Measurements from ENCODE around the gene SLC35B2. TPM values are rescaled to one million over a fixed set of nuclear protein-coding genes. Genes with fewer than 3 reads are reported as not detected.
A peak's percentile ranks its signal among the peaks of the same experiment; 100 is the strongest.

The SLC35B2 gene
- total RNA-seq, 2 experiments from 2014 or later, result 6.4 to 7.0 TPM

- intact Hi-C loops (cut with DNase I, micrococcal nuclease), result no loop called here
- Mint-ChIP-seq H3K27ac (no peak overlapping the region), H3K36me3 (ENCODE audit: low read depth) (no peaks in the 10 kb centered on the region), H3K9me3 (no peaks in the 10 kb centered on the region), H3K4me3 (peak overlapping the region; percentile 80), H3K27me3 (peaks cover 61% of the 10 kb centered on the region), H3K4me1 (ENCODE audit: low read depth) (peaks cover 19% of the 10 kb centered on the region)
- ATAC-seq (ENCODE audit: poor library complexity) (no peak), DNase-seq (no peak)
- no peak overlapping the region for H3K27ac ChIP-seq (ENCODE audit: low read depth in 1 of 2, low read length in 2 of 2)
- CTCF ChIA-PET, result interaction anchor here (1.8 kb wide), 1 partner anchor 42 kb away, joined by 5 read pairs; the partner anchor contains the start of gene AARS2
- peaks cover 17% of the 10 kb centered on the region for H3K4me1 ChIP-seq (ENCODE audit: insufficient read depth, low read length)
- H3K27me3 ChIP-seq (ENCODE audit: control insufficient read depth in 1 of 2, insufficient read depth in 2 of 2, low read length in 2 of 2), result peaks cover 57 to 69% of the 10 kb centered on the region in 2 experiments
- TF ChIP-seq CTCF (IDR thresholded peaks at IDR 0.05), result no peak
- no peaks in the 10 kb centered on the region for H3K9me3 ChIP-seq (ENCODE audit: control insufficient read depth in 1 of 2, insufficient read depth in 1 of 2, low read length in 2 of 2)
- no peak overlapping the region for H3K4me3 ChIP-seq (ENCODE audit: low read length)
- H3K36me3 ChIP-seq (ENCODE audit: insufficient read depth, low read length), result no peaks in the 10 kb centered on the region
- POLR2A ChIA-PET, result no interaction called here
Measured at GRCh38 chr6:44271406-44271723, 14.0 kb upstream of the SLC35B2 start.

DNA sequence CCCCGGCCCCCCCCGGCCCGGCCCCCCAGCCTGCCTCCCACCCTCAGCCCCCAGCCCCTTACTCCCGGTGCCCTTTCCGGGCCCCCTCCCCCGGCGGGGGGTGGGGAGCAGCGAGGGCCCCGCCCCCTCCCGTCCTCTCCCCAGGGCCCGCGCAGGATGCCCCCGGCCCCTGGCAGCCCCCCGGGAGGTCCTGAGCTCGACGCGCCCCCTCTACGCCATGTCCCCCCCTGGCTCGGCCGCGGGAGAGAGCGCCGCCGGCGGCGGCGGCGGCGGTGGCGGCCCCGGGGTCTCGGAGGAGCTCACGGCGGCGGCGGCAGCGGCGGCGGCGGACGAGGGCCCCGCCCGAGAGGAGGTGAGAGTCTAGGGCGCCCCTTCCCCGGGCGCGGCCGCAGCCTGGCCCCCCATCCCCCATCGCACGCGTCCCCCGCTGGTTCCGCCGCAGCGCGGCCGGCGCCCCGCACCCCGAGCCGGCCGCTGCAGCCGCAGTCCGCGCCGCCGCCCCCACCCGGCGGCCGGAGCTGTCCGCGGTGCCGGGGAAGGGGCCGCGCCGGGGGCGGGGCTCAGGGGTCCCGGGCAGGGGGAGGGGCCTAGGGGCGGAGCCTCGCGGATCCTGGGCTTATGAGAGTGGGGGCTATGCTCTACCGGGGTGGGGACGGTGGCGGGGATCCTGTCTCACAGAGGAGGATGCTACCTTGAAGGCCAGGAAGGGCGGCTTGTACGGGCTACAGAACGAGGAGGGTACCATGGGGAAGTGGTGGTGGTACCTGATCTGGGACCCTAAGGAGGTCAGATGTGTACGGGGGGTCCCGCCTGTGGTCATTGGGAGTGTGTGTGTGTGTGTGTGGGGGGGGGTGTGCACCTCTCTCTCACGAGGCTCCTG, 13.4 kb upstream of the SLC35B2 start:
- Histone ChIP-seq H3K27ac (ENCODE audit: low read depth in 1 of 2, low read length in 2 of 2) (no peak overlapping the region), H3K27me3 (ENCODE audit: control insufficient read depth in 1 of 2, insufficient read depth in 2 of 2, low read length in 2 of 2) (peaks cover 54 to 68% of the 10 kb centered on the region in 2 experiments), H3K4me3 (ENCODE audit: low read length) (no peak overlapping the region), H3K36me3 (ENCODE audit: insufficient read depth, low read length) (no peaks in the 10 kb centered on the region), H3K4me1 (ENCODE audit: insufficient read depth, low read length) (peaks cover 19% of the 10 kb centered on the region), H3K9me3 (ENCODE audit: control insufficient read depth in 1 of 2, insufficient read depth in 1 of 2, low read length in 2 of 2) (no peaks in the 10 kb centered on the region)
- ChIA-PET CTCF (interaction anchor here (1.1 to 1.9 kb wide), 3 partner anchors 17 to 42 kb away, joined by 3 to 5 read pairs (median 5); partner anchors contain the start of gene AARS2), POLR2A (interaction anchor here (1.3 kb wide), 1 partner anchor 24 kb away, joined by 6 read pairs; the partner anchor contains the start of gene HSP90AB1)
- no peak for TF ChIP-seq CTCF (IDR thresholded peaks at IDR 0.05)
- DNase-seq, result peak in 1 of 14 experiments; percentile 36
- Mint-ChIP-seq H3K27ac (no peak overlapping the region), H3K36me3 (ENCODE audit: low read depth) (peaks cover under 1% of the 10 kb centered on the region), H3K9me3 (no peaks in the 10 kb centered on the region), H3K4me3 (peak overlapping the region; percentile 80), H3K27me3 (peaks cover 61% of the 10 kb centered on the region), H3K4me1 (ENCODE audit: low read depth) (peaks cover 20% of the 10 kb centered on the region)
- intact Hi-C loops (cut with DNase I, micrococcal nuclease), result no loop called here
- peak; percentile 27 for ATAC-seq (ENCODE audit: poor library complexity)

DNA sequence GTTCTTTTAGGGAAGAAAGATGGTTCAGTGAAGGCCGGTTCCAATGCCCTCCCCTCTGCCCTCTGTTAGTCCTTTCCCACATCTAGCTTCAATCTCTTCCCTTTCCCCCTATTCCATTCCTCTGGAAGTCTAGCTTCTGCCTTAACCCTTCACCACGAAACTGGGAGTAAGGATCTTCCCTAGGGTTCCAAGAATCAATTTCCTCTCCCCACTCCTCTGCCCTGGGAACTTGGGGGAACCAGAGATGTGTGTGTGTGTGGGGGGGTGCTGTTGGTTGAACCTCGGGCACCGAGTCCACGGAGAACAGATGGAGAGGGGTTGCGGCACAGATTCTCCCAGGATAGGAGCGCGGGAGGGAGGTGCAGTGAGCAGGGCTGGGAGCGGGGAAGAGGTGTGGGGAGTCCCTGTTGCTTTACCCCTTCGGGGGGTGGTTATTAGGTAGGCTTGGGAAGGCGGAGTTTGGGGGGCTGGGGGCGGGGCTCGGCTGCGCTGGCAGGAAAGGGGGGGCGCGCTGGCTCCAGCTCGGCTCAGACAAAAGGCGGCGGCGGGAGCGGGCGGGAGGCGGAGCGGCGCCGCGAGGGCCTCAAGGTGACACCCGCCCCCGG, 12.7 kb upstream of the SLC35B2 start, which contains the start of gene TMEM151B:
Gene TMEM151B, plus strand, starts transcription at position 530 of the 605 bp plus-strand sequence. CDS start 293 bp downstream, outside the sequence.
- Mint-ChIP-seq H3K36me3 (ENCODE audit: low read depth) (peaks cover 5% of the 10 kb centered on the region), H3K27me3 (peaks cover 61% of the 10 kb centered on the region), H3K4me3 (peak within 1 kb of the TSS; percentile 80), H3K9me3 (no peaks in the 10 kb centered on the region), H3K4me1 (ENCODE audit: low read depth) (peaks cover 25% of the 10 kb centered on the region), H3K27ac (no peak within 1 kb of the TSS)
- intact Hi-C loops (cut with DNase I, micrococcal nuclease), result loop anchor here (1.0 to 10.0 kb wide), 5 partner anchors 34 to 695 kb away; partner anchors contain the start of genes CDC5L (in 1 of the 2), POLH (in 1 of the 2) and XPO5 (in 1 of the 2)
- Histone ChIP-seq H3K36me3 (ENCODE audit: insufficient read depth, low read length) (no peaks in the 10 kb centered on the region), H3K4me1 (ENCODE audit: insufficient read depth, low read length) (peaks cover 17% of the 10 kb centered on the region), H3K9me3 (ENCODE audit: control insufficient read depth in 1 of 2, insufficient read depth in 1 of 2, low read length in 2 of 2) (no peaks in the 10 kb centered on the region), H3K27me3 (ENCODE audit: control insufficient read depth in 1 of 2, insufficient read depth in 2 of 2, low read length in 2 of 2) (peaks cover 47 to 61% of the 10 kb centered on the region in 2 experiments), H3K27ac (ENCODE audit: low read depth in 1 of 2, low read length in 2 of 2) (no peak within 1 kb of the TSS), H3K4me3 (ENCODE audit: low read length) (no peak within 1 kb of the TSS)
- ChIA-PET POLR2A (interaction anchor here (1.3 kb wide), 2 partner anchors 23 to 46 kb away, joined by 4 to 6 read pairs; partner anchors contain the start of gene HSP90AB1), CTCF (interaction anchor here (1.1 to 4.2 kb wide), 3 partner anchors 16 to 43 kb away, joined by 3 to 25 read pairs (median 5); partner anchors contain the start of gene AARS2)
- DNase-seq (peak in 3 of 14 experiments; percentile 34 to 51 (median 51)), ATAC-seq (ENCODE audit: poor library complexity) (no peak)
- TF ChIP-seq CTCF (IDR thresholded peaks at IDR 0.05), result no peak
